NCI-H2081 (cell line): ENCODE results near the gene OPRD1.
A peak's percentile ranks its signal among the peaks of the same experiment; 100 is the strongest.
"Not testable (repeated sequence)": the region's sequence is repeated elsewhere in the genome, so short reads cannot be mapped to it uniquely, and the experiment has no call there.

Source experiments
- DNase-seq, 2 experiments: peaks; one replicate each; lab custom pipeline; 2025; lab: John Stamatoyannopoulos, UW

Gene OPRD1

DNA sequence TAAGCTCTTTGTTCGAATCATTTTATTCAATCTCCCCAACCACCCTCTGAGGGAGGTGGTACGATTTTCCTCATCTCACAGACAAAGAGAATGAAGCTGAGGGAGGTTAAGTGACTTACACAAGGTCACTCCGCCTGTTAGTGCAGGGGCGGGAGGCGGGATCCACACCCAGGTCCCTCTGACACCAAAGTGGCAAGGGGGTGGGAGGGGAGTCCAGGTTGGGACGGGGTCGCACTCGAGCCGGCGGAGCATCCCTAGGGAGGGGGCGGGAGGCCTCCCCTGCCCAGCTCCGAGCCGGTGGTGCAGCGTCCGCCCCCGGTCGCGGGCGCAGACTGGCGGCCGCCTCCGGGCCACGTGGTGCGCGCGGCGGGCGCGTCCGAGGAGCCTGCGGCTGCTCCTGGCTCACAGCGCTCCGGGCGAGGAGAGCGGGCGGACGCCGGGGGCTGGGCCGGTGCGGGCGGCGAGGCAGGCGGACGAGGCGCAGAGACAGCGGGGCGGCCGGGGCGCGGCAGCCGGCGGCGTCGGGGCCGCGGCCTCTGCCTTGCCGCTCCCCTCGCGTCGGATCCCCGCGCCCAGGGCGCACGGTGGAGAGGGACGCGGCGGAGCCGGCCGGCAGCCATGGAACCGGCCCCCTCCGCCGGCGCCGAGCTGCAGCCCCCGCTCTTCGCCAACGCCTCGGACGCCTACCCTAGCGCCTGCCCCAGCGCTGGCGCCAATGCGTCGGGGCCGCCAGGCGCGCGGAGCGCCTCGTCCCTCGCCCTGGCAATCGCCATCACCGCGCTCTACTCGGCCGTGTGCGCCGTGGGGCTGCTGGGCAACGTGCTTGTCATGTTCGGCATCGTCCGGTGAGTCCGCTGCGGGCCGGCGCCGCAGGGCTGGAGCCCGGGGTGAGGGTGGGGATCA, at the start of gene OPRD1:
OPRD1 (plus strand) TSS at position 405 of the 903 bp plus-strand sequence; CDS start at position 619, 214 bp downstream.
- DNase-seq: peak in 1 of 2 experiments; percentile 4

DNA sequence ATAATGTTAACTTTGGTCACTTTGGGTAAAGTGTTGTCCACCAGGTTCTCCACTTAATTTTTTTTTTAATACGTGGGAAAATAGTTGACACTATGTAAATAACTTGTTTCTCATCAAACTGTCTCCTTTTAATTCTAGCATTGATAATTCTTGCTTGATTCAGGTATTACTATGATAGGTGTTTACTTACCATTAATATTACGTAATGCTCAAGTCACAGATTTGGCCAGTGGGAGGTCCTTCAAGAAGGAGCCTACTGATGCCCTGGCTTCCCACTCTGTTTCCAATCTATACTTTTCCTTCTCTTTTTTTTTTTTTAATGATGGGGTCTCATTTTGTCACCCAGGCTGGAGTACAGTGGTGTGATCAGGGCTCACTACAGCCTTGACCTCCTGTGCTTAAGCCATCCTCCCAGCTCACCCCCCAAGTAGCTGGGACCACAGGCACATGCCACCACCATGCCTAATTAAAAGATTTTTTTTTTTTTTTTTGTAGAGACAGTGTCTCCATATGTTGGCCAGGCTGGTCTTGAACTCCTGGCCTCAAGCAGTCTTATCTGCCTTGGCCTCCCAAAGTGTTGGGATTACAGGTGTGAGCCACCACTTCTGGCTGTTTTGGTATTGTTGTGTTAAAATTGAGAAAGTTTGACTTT, 45.3 kb upstream of the OPRD1 start:
- no peak for DNase-seq

DNA sequence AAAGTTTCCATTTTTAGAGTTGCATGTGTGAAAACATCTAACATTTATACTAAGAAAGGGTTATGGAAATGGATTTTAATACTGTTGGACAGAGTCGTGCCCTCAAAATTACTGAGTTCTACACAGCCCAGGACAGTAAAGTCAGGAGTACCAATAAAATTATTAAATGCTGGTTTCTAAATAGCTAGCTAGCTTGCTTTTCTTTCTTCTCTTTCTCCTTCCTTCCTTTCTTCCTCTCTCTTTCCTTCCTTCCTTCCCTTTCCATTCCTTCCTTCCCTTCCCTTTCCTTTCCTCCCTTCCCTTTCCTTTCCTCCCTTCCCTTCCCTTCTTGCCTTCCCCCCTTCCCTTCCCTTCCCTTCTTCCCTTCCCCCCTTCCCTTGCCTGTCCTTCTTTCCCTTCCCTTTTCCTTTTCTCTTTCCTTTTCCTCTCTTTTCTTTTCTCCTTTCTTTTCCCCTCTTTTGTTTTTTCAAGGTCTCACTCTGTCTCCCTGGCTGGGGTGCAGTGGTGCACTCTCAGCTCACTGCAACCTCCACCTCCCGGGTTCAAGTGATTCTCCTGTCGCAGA, 41.3 kb upstream of the OPRD1 start:
- no peak for DNase-seq

DNA sequence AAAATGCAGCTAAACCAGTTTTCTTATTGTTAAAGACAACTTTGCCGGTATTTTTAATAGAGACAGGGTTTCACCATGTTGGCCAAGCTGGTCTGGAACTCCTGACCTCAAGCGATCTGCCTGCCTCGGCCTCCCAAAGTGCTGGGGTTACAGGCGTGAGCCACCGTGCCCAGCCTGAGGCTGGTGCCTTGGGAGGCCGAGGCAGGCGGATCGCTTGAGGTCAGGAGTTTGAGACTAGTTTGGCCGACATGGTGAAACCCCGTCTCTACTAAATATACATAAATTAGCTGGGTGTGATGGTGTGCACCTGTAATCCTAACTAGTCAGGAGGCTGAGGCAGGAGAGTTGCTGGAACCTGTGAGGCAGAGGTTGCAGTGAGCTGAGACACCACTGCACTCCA, 40.0 kb upstream of the OPRD1 start:
- DNase-seq: not testable (repeated sequence)

DNA sequence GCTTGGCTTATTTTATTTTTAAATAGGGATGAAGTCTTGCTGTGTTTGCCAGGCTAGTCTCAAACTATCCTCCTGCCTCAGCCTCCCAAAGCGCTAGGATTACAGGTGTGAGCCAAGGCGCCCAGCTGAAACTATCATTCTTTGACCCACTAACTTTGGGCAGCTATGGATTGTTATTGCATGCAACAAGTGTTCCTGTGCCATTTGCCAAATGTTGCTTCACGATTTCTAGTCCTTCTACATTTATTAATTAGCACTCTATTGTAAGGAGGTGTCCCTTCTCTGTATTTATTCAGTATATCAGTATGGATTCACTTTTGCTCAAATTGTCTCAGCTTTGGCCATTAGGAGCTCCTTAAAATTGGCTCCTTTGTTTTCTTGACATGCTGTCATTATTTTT, 38.9 kb upstream of the OPRD1 start:
- DNase-seq: no peak

DNA sequence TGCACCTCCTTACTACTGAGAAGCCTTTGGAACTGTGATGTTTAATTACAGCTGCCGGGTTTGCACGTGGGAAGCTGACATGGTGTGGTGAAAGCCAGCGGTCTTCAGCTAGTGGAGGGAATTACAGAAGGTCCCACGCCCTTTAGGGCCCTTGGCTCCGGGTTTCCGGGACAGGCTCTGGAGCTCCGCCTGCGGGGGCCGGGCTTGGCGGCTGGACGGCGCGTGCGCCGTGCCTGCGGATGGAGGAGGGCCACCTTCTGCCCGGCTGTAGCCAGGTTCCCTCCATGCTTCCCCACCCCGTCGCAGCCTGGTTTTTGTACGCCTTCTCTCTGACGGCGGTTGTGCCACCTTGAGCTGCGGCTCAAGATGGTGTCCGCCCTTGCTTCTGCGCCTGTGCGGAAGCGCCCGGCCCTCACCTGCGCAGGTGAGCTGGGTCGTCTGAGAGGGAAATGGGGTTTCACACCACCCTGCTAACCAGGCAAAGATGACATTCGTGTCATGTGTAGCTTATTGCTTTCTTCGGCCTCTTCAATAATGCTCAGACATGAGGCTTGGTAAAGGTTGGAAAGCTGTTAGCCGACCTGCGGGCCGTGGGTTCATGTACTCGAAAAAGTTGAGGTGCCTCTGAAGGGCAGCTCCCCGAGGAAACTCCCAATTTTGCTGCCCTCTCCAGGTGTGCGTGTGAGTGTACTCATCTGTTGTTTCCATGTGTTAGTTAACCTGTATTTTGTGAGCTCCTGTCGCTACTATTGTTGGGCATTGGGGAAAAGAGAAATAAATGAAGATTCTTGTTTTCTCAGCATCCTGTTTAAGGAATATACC, 36.6 kb upstream of the OPRD1 start:
- DNase-seq: peak; percentile 67 to 80

DNA sequence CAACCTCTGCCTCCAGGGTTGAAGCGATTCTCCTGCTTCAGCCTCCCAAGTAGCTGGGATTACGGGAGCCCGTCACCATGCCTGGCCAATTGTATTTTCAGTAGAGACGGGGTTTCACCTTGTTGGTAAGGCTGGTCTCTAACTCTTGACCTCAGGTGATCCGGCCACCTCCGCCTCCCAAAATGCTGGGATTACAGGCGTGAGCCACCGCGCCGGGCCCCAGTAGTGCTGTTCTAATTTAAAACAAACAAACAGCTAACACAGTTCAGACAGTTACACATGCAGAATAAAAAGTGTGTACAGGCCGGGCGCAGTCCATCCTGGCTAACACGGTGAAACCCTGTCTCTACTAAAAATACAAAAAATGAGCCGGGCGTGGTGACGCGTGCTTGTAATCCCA, 35.6 kb upstream of the OPRD1 start:
- no peak for DNase-seq

DNA sequence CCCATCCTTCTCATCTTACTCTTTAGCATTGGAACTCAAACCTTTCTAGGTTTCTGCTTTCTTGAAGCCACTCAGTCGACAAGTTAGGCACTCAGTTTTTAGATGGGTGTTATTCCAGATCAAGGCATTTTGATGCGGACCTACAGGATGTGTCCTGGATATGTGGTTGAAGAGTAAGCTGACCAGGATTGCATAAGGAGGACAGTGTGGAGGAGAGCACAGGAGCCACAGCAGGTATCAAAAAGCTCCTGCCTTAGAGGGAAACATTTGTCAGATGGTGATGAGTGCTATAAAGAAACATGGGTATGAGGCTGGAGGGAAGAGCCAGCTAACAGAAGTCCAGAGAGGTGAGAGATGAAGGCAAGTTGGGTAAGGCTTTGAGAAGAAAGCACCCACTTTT, 33.9 kb upstream of the OPRD1 start:
- no peak for DNase-seq

DNA sequence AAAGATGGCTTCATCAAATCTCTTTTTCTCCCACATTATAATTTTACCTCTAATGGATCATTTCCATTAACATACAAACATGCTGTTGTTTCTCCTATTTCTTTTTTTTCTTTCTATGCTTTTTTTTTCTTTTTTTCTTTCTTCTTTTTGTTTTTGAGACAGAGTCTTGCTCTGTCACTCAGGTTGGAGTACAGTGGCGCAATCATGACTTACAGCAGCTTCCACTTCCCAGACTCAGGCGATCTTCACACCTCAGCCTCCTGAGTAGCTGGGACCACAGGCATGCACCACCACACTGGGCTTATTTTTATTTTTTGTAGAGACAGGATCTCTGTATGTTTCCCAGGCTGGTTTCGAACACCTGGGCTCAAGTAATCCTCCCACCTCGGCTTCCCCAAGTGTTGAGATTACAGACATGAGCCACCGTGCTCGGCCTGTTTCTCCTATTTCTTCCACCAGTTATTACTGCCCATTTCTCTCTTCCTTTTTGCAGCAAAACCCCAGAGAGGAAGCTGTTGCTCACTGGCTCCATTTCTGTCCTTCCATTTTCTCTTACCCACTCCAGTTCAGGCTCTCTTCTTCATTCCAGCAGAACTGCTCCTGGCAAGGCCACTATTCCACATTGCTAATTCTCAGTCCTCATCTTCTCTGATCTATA, 32.1 kb upstream of the OPRD1 start:
- DNase-seq: no peak

DNA sequence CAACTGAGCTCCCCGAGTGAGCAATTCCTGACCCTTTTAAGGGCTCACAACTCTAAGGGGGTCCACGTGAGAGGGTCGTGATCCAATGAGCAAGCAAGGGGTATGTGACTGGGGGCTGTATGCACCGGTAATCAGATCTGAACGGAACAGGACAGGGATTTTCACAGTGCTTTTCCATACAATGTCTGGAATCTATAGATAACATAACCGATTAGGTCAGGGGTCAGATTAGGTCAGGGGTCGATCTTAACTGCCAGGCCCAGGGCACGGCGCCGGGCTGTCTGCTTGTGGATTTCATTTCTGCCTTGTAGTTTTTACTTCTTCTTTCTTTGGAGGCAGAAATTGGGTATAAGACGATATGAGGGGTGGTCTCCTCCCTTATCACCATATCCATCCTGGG, 30.7 kb upstream of the OPRD1 start:
- DNase-seq: no peak

DNA sequence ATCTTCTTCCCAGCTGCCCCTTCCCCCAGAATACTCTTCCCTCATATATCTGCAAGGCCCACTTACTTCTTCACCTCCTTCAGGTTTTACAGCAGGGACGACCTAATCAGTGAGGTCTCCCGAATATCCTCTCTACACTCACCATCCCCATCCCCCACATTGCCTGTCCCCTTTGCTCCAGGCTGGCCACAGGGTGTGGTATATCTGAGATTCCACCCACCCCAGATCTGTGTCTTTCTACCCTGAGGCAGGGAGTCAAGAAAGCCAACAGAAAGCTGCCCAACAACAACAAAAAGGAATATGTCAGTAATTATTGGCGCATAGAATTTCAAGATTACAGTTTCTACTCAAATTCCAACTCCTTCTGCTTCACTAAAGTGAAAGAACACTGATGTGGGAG, 30.0 kb upstream of the OPRD1 start:
- DNase-seq: no peak

DNA sequence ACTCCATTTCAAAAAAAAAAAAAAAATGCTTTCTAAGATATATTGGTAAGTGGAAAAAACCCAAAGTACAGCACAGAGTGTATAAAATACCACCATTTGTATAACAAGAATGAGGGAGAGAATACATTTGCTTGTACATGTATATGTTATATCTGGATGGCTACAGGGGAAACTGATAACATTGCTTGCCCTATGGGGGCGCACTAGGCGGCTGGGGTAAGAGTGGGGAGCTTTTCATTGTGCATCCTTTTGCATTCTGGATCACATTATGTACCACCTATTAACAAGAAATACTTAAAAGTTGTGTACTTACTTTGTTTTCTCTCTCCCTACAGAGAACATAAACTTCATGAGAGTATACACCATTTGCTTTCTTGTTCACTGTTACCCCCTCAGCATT, 28.6 kb upstream of the OPRD1 start:
- DNase-seq: no peak

DNA sequence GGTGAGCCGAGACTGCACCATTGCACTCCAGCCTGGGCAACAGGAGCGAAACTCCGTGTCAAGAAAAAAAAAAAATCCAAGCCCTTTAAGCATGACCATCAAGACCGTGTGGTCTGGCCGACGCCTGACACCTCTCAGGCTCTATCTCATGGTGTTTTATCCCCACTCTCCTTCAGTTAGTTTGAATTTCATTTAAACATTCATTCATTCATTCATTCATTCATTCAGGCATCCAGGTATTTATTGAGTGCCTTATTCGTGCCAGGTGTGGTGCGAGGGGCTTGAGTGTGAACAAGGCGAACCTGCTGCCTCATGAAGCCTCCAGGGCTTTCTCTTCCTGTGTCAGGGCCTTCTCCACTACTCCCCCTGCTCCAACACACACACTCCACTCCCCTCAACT, 22.6 kb upstream of the OPRD1 start:
- no peak for DNase-seq

DNA sequence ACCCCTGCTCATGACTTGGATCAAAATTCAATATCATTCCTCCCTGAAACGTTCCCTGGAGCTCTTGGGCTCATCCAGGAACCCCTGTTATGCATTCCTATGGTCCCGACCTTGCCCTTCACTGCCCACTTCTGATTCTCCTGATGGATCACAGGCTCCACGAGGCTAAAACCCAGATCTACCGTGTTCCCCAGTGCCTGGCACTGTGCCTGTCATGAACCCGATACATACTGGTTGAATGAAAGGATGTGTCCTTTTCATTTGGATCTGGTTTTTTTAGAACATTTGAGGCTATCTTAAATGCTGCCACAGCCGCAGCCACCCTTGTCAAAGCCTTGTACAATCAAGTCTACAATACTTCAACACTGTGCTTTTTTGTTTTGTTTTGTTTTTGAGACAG, 22.2 kb upstream of the OPRD1 start:
- DNase-seq: no peak

DNA sequence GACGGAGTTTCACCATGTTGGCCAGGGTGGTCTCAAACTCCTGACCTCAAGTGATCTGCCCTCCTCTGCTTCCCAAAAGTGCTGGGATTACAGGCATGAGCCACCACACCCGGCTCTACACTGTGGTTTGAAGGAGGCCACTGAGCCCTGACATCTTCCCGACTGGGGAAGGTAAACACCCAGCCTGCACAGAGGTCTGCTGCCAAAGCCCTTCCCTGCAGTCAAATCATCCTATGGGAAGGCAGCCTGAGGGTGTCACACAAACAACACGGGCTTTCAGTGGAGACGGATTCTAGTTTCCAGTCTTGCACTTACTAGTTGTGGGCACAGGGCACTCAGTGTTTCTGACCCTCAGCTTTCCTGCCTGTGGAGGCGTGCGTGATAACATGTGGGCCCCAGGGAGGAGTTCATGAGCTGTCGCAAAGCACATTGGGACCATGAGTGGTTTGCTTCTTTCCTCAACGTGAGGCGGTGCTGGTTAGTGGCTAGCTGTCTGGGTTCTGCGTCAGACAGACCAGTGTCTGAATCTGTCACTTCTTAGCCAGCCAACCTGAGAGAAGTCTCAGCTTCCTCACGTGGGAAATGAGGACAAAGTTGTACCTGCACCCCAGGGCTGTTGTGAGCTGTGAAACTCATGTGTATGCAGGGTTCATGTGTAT, 21.5 kb upstream of the OPRD1 start:
- DNase-seq: no peak

DNA sequence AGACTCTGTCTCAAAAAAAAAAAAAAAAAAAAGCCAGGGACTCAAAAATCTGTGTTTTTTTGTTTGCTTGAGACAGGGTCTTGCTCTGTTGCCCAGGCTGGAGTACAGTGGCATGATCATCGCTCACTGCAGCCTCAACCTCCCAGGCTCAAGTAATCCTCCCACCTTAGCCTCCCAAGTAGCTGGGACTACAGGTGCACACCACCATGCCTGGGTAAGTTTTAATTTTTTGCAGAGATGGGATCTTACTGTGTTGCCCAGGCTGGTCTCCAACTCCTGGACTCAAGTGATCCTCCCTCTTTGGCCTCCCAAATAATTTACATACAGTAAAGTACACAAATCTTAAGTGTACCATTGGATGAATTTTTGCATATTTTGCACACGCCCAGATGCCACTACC, 20.0 kb upstream of the OPRD1 start:
- not testable (repeated sequence) for DNase-seq

DNA sequence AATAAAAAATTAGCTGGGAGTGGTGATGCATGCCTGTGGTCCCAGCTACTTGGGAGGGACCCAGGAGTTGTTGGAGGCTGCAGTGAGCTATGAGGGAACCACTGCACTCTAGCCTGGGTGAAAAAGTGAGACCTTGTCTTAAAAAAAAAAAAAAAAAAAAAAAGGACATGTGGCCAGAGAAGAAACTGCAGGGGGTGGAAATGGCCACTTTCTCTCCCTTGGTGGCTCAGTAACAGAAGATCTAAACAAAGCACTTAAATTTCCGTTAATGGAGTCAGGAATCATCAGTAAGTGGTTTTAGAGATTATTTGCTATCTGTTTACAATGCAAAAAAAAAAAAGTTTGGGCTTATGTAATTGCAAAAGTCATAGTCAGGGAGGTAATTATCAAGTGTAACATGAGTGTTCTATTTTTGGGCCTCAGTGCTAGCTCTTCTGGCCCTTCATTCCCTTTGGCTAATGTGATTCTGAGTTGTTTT, 19.3 kb upstream of the OPRD1 start:
- no peak for DNase-seq

DNA sequence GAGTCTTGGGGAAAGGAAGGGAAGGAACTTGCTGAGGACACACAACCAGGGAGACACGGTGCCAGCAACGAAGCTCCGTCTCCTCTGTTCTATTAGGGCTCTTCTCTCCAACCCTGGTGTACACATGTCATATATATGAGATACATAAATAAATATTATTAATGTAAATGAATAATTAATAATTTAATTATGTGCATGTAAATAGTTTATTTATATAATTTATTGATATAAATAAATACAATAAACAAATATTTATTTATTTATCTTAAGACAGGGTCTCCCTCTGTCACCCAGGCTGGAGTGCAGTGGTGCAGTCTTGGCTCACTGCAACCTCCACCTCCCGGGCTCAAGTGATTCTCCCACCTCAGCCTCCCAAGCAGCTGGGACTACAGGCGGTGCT, 17.4 kb upstream of the OPRD1 start:
- DNase-seq: not testable (repeated sequence)

DNA sequence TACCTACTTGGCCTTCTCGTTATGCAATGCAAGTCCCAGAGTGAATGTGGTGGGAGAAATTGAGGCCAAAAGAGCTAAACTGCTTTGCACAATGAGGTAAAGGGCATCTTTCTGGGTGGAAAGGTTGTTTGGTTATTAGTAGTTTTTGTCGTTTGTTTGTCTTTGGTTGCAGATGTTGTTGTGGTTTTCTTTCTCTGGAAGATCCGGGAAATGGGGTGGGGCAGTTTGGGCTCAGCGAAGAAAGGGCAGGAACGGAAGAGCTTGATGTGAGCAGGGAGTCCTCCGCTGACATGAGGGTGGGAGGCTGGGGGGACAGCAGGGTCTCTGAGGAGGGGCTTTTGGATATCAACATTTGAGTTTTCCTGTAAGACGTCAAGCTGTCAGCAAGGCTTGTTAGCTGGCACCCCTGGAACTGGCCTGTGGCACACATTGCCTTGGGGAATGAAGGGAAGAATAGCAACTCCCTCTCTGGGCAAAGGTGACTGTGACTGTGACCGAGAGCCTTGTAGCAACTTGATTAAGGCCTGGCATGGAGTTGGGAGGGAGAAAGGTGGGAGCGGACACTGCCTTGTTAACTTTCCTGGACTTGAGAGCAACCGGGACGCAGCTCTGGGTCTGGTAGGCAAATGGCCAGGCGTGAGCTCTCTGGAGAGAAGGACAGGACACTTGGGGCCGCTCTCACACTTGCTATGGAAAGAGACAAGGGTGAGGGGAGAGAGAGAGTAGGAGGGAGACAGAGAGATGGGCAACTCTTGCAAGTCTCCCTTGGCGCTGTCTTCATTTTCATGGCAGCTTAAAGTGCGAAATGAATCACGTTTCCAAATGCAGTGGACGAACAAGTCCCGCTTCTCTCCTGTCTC, 15.4 kb upstream of the OPRD1 start:
- DNase-seq: no peak

DNA sequence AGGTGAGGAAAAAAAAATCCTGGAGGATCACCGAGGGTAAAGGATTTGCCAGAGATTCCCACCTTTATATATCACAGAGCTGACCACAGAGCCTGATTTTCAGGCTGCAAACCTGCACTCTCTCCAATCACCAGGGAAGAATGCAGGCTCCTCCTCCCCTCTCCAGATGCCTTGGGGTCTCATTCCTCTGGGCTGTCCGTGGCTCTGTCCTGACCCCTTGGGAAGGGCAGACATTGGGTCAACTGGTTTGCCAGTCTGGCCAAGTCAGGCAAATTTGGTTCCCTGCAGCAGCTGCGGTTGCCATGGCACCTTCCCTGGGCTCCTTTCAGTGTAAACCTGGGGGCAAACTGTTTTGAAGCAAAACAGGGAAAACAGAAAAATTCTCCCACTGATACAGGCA, 11.6 kb upstream of the OPRD1 start:
- no peak for DNase-seq
